Right ventricle myocardium inferior (tissue), 1 donor: ENCODE results near the gene NOCT. TPM values are rescaled to one million over a fixed set of nuclear protein-coding genes. Genes with fewer than 3 reads are reported as not detected.

Source experiments
- ATAC-seq: fragments of 200-7000 bp; cut with Tn5 transposase; one replicate; pipeline ENCODE4 v1.9.1; 2020; ENCODE audit warnings: mild to moderate bottlenecking, moderate library complexity
- DNase-seq: peaks from one replicate; pipeline ENCODE4 v3.0.0; 2021; ENCODE audit errors: missing footprints
- intact Hi-C: fragments of 100-400 bp; cut with DNase I; formaldehyde crosslinking; loops from one replicate; pipeline ENCODE4 v1.11.0; 2022
- total RNA-seq: library from RNA; stranded (reverse); fragmentation: NEBNext Ultra II Directional; extraction: Animal tissue kit (Norgen Biotek cat#: 25700); gene quantifications from one replicate; pipeline ENCODE4 v1.2.1, GENCODE V29; 2021
- donor health status: DM: no; HTN: yes; CAD: no; lungs with severe emphysema.

The NOCT gene
- total RNA-seq, 1 donor from 2014 or later = 8.5 TPM

DNA sequence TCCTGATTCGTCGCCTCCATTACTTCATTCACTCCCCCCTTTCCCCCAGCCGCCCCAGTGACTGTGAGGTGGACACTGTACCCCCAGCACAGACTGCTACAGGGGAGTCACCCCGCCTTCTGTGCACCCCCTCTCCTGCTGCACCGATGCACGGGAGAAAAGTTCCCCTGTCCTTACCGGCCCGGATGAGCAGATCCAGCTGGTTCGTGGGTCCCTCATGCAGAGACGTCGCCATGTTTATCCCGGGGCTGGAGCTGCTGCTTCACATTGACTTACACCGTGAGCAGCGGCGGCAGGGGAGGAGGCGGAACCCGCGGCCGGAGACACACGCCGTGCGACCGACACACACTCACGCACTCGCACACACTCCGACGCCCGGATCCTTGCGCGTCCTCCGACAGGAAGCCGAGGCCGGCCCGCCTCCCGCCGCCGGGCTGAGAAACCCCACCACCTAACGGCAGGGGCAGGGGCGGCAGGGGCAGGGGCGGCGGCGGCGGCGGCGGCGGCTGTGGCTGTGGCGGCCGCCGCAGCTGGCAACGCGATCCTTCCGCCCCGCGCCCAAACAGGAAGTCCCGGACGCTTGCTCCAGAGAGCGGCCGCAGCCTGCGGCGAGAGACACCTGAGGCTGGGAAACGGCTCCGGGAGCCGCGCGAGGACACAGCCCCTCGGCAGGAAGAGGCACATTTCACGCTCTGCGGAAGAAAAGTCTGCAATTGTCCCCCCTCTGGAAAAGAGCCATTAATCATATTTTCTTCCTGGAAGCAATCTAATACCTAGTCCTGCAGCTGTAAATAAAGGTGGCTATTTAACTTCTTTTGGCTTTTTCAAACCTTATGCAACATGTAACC is 68.6 kb downstream of the NOCT start:
- intact Hi-C loops = loop anchor here (1.0 to 5.0 kb wide), 3 partner anchors 54 to 217 kb away; partner anchors contain the start of genes ELF2 and NAA15
- DNase-seq (peak; percentile 94), ATAC-seq (peak; percentile 81)

GRCh38 chr4:139084804-139085093 is 69.2 kb downstream of the NOCT start:
- intact Hi-C loops = loop anchor here (1.0 to 5.0 kb wide), 2 partner anchors 54 to 93 kb away; partner anchors contain the start of gene ELF2
- ATAC-seq = no peak
- DNase-seq = no peak

- ATAC-seq (no peak), DNase-seq (no peak)
- intact Hi-C loops = no loop called here
Measured at GRCh38 chr4:139085141-139085540, 69.6 kb downstream of the NOCT start.

DNA sequence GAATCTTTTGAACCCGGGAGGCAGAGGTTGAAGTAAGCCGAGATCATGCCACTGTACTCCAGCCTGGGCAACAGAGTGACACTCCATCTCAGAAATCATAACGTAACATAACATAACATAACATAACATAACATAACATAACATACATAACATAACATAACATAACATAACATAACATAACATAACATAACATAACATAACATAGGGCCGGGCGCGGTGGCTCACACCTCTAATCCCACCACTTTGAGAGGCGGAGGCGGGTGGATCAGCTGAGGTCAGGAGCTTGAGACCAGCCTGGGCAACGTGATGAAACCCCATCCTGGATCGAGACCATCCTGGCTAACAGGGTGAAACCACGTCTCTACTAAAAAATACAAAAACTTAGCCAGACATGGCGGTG is 76.7 kb downstream of the NOCT start:
- no peak for ATAC-seq
- intact Hi-C loops = no loop called here
- peak; percentile 59 for DNase-seq

Other genes with a start within 250 kb of the NOCT start
- gene ELF2, start 161.4 kb downstream of the NOCT start, total RNA-seq = 38.0 TPM